Panc1 (cell line): ENCODE data around the gene SH3TC1. TPM values are rescaled to one million over a fixed set of nuclear protein-coding genes. Genes with fewer than 3 reads are reported as not detected.

Source experiments
- ATAC-seq: fragments of 200-7000 bp; cut with Tn5 transposase; 2 replicates; pipeline ENCODE4 v1.9.1; 2020; ENCODE audit warnings: mild to moderate bottlenecking, moderate library complexity
- Bru-seq: library from RNA; stranded (reverse); fragments of 400-500 nt; gene quantifications from one replicate; lab custom pipeline; 2021; lab: Mats Ljungman, UMichigan
- BruChase-seq, 2 experiments: library from RNA; stranded (reverse); fragments of 400-500 nt; gene quantifications; one replicate each; lab custom pipeline; 2021; lab: Mats Ljungman, UMichigan
- BruUV-seq: library from RNA; stranded (reverse); fragments of 400-500 nt; replicated peaks from 2 replicates; lab custom pipeline; 2021; lab: Mats Ljungman, UMichigan
- CTCF ChIA-PET: fragments of 300-600 bp; sonication (Branson Sonifier 250); formaldehyde crosslinking; loops from one replicate; lab custom pipeline; 2022; ENCODE audit warnings: antibody characterized with exemption; lab: Charles Lee
- POLR2A ChIA-PET: fragments of 300-600 bp; sonication (Branson Sonifier 250); formaldehyde crosslinking; loops from one replicate; lab custom pipeline; 2022; ENCODE audit warnings: antibody characterized with exemption; lab: Charles Lee
- DNase-seq: peaks from one replicate; pipeline ENCODE4 v3.0.0-alpha.2; 2010; ENCODE audit warnings: low read depth, low spot score
- H3K27ac ChIP-seq: 2 replicates; pipeline ENCODE4 v1.5.1; 2011; ENCODE audit warnings: mild to moderate bottlenecking, low read length, inconsistent platforms
- H3K27me3 ChIP-seq: fragments of 200-500 bp; sonication (Bioruptor generic); 2 replicates; pipeline ENCODE4 v1.6.0; 2014; ENCODE audit warnings: low read length, inconsistent platforms; ENCODE audit not compliant: control insufficient read depth, insufficient read depth
- H3K36me3 ChIP-seq: fragments of 200-500 bp; sonication (Bioruptor generic); 2 replicates; pipeline ENCODE4 v1.5.1; 2014; ENCODE audit warnings: inconsistent platforms, mild to moderate bottlenecking, low read length, moderate library complexity; ENCODE audit not compliant: control insufficient read depth, insufficient read depth
- H3K4me1 ChIP-seq: 2 replicates; pipeline ENCODE4 v1.5.1; 2011; ENCODE audit warnings: inconsistent platforms, mild to moderate bottlenecking, low read length, moderate library complexity; ENCODE audit not compliant: control insufficient read depth, insufficient read depth
- H3K4me3 ChIP-seq, 2 experiments: 2 replicates each; pipeline ENCODE4 v1.5.1; 2011 to 2012; ENCODE audit warnings: low read depth in 2 of 2, low read length in 2 of 2, mild to moderate bottlenecking in 2 of 2, inconsistent platforms in 1 of 2, moderate library complexity in 1 of 2
- H3K9me3 ChIP-seq: fragments of 200-500 bp; sonication (Bioruptor generic); 2 replicates; pipeline ENCODE4 v1.5.1; 2014; ENCODE audit warnings: low read depth, mild to moderate bottlenecking, inconsistent platforms, low read length, moderate library complexity; ENCODE audit not compliant: control insufficient read depth, insufficient read depth
- CTCF ChIP-seq: fragments of 450-650 bp; IDR thresholded peaks from 2 replicates; pipeline ENCODE4 v1.5.1; 2017; ENCODE audit warnings: mild to moderate bottlenecking
- POLR2AphosphoS5 ChIP-seq: IDR thresholded peaks from 2 replicates; pipeline ENCODE4 v1.6.1; 2012; ENCODE audit warnings: mild to moderate bottlenecking, low read depth, low read length, moderate library complexity
- REST ChIP-seq, 2 experiments: IDR thresholded peaks; 2 replicates each; pipeline ENCODE4 v1.6.1; 2011 to 2012; ENCODE audit warnings: low read depth in 2 of 2, control low read depth in 1 of 2, low read length in 1 of 2, mild to moderate bottlenecking in 1 of 2, moderate library complexity in 1 of 2; ENCODE audit not compliant: insufficient read depth in 1 of 2
- SIN3A ChIP-seq: IDR thresholded peaks from 2 replicates; pipeline ENCODE4 v1.6.1; 2012; ENCODE audit warnings: low read depth, mild to moderate bottlenecking, low read length, moderate library complexity, borderline replicate concordance; ENCODE audit not compliant: insufficient read depth
- TCF7L2 ChIP-seq: IDR thresholded peaks from 2 replicates; pipeline ENCODE4 v1.6.1; 2011; ENCODE audit warnings: mild to moderate bottlenecking, low read depth, low read length, inconsistent platforms
- in situ Hi-C: cut with HindIII; loops from 2 replicates; pipeline ENCODE4 v1.10.0; 2016; ENCODE audit warnings: low sequenced_read_pairs, low pct_unique_long_range_greater_than_20kb
- intact Hi-C: fragments of 100-400 bp; cut with micrococcal nuclease; formaldehyde crosslinking; loops from one replicate; pipeline ENCODE4 v1.10.0; 2022; ENCODE audit not compliant: unreplicated experiment
- long read RNA-seq: library from polyadenylated mRNA; unstranded; transcript quantifications from one replicate; pipeline ENCODE4 v2.0.0, GENCODE V29; 2021; ENCODE audit not compliant: unreplicated experiment
- polyA plus RNA-seq: library from polyadenylated mRNA; unstranded; fragments of >200 nt; gene quantifications from one replicate; pipeline ENCODE4 v1.2.1, GENCODE V29; 2012; ENCODE audit warnings: missing spikeins; ENCODE audit not compliant: insufficient read length
- total RNA-seq: library from RNA; stranded (reverse); gene quantifications from one replicate; pipeline ENCODE4 v1.2.1, GENCODE V29; 2021; ENCODE audit not compliant: unreplicated experiment

SH3TC1 gene
- 4.5 TPM for total RNA-seq
- polyA plus RNA-seq: 2.2 TPM
- percentile 33 among the genes with signal in this experiment for Bru-seq, nascent RNA
- BruChase-seq, experiment 1, labeled RNA remaining after a 2-hour chase: percentile 34 among the genes with signal in this experiment
- BruChase-seq, experiment 2, labeled RNA remaining after a 6-hour chase: percentile 31 among the genes with signal in this experiment
- long read RNA-seq, partial matches to known transcripts: 2 of 3 reads
- long read RNA-seq, other reads (novel, unspliced or antisense): 1 of 3 reads

- BruUV-seq: no TSS peak
- H3K9me3 ChIP-seq: no peaks in the 10 kb centered on the region
- no peaks in the 10 kb centered on the region for H3K36me3 ChIP-seq
- peak within 1 kb of the TSS; percentile 17; the same call in 1 of the 2 replicates for H3K27ac ChIP-seq
- H3K4me3 ChIP-seq: peak within 1 kb of the TSS; percentile 22 to 41
- CTCF ChIA-PET: no interaction called here
- intact Hi-C loops (no loop called here), in situ Hi-C loops (no loop called here)
- POLR2A ChIA-PET: no interaction called here
- DNase-seq: no peak
- no peaks in the 10 kb centered on the region for H3K27me3 ChIP-seq
- H3K4me1 ChIP-seq: peaks cover 12% of the 10 kb centered on the region
- peak; percentile 88 for ATAC-seq
- TF ChIP-seq POLR2AphosphoS5: no peak
- no peak for TF ChIP-seq REST (IDR thresholded peaks at IDR 0.05; ENCODE audit: insufficient read depth in 1 of 2, low read depth in 2 of 2, low read length in 1 of 2)
- no peak for TF ChIP-seq SIN3A
- no peak for TF ChIP-seq TCF7L2
- no peak for TF ChIP-seq CTCF
Observed at GRCh38 chr4:8198906-8199593, at the start of gene SH3TC1. Gene SH3TC1, plus strand, starts transcription at chr4:8199290. Its CDS starts 5,905 bp downstream, at chr4:8205195.

GRCh38 chr4:8149664-8150063, 49.4 kb upstream of the SH3TC1 start:
- BruUV-seq: no TSS peak
- CTCF ChIA-PET: no interaction called here
- TF ChIP-seq REST (IDR thresholded peaks at IDR 0.05; ENCODE audit: insufficient read depth in 1 of 2, low read depth in 2 of 2, low read length in 1 of 2) (no peak), SIN3A (no peak), CTCF (no peak), TCF7L2 (no peak), POLR2AphosphoS5 (no peak)
- no peak for DNase-seq
- Histone ChIP-seq H3K27ac (no peak overlapping the region), H3K4me1 (no peaks in the 10 kb centered on the region), H3K27me3 (no peaks in the 10 kb centered on the region), H3K36me3 (no peaks in the 10 kb centered on the region), H3K4me3 (no peak overlapping the region), H3K9me3 (no peaks in the 10 kb centered on the region)
- in situ Hi-C loops: no loop called here
- intact Hi-C loops: no loop called here
- no peak for ATAC-seq
- POLR2A ChIA-PET: no interaction called here
